Heart left ventricle (tissue), 13 donors: ENCODE measurements around the gene NID2.

Experiments
- POLR2A ChIP-seq, 2 donors: fragments of 450-650 bp; IDR thresholded peaks; one replicate each; pipeline ENCODE4 v1.6.1; 2017; ENCODE audit warnings: antibody characterized with exemption in 2 of 2, mild to moderate bottlenecking in 2 of 2, moderate library complexity in 2 of 2
- TF ChIP-seq, protein P1 (sequence below), 12 donors: fragments of 200-600 bp; sonication (generic) in 4 of 12; IDR thresholded peaks; one replicate each; pipeline versions ENCODE4 v1.5.0 to v1.8.0; 2018 to 2022; ENCODE audit warnings: antibody characterized with exemption in 12 of 12, mild to moderate bottlenecking in 5 of 12
- donor health status: ischemic (EF 13 %, LVEDD 7.1; RV severe dilation, severe dysfunction).
- donor health status: DM: no; HTN: yes; CAD: no.
- donor health status: DM: no; HTN: no; CAD: no.
- donor health status: ischemic (EF 25% LVEDD 6.9; RV normal size, moderate dysfunction).
- donor health status: ischemic (EF 25% LVEDD 5.7; RV mildly dilated, moderate dysfunction).
- donor health status: ischemic (EF 35%, LVEDD 5.7; RV mildly dilated, moderate dysfunction).
- donor health status: nonischemic (EF 11% LVEDD 7.7; RV severe dilation, severe dysfunction).
- donor health status: DM: yes; HTN: yes; CAD: no.
- donor health status: PGD.
- donor health status: ischemic (EF 29% LVEDD 5.4; RV normal size, mild dysfunction).
- donor health status: nonischemic (EF 23%, LVEDD 6.1; RV moderate dilation, normal function).

DNA sequence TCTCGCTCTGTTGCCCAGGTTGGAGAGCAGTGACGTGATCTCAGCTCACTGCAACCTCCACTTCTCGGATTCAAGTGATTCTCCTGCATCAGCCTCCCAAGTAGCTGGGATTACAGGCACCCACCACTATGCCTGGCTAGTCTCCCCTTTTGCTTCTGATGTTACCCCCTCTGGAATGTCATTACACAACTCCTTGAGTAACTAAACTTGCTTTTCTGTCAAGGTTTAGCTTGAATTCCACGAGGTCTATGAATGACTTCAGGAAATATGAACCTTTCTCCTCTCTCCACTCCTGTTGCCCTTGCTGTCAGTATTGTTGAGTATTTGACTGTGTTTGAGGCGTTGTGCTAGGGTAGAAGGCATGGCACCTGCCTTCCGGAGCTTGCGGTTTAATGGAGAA is 96.3 kb downstream of the NID2 start:
- TF ChIP-seq, protein P1, sequence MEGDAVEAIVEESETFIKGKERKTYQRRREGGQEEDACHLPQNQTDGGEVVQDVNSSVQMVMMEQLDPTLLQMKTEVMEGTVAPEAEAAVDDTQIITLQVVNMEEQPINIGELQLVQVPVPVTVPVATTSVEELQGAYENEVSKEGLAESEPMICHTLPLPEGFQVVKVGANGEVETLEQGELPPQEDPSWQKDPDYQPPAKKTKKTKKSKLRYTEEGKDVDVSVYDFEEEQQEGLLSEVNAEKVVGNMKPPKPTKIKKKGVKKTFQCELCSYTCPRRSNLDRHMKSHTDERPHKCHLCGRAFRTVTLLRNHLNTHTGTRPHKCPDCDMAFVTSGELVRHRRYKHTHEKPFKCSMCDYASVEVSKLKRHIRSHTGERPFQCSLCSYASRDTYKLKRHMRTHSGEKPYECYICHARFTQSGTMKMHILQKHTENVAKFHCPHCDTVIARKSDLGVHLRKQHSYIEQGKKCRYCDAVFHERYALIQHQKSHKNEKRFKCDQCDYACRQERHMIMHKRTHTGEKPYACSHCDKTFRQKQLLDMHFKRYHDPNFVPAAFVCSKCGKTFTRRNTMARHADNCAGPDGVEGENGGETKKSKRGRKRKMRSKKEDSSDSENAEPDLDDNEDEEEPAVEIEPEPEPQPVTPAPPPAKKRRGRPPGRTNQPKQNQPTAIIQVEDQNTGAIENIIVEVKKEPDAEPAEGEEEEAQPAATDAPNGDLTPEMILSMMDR (IDR thresholded peaks at IDR 0.05), result no peak
- no peak for TF ChIP-seq POLR2A (IDR thresholded peaks at IDR 0.05)
